Skeletal muscle satellite cell (primary cell): ENCODE measurements around the gene LCORL.
"Not testable (repeated sequence)": the region's sequence is repeated elsewhere in the genome, so short reads cannot be mapped to it uniquely, and the experiment has no call there.

ENCODE experiments used
- H3K27me3 ChIP-seq: 2 replicates; pipeline ENCODE4 v1.7.0; 2013; ENCODE audit warnings: low read length; ENCODE audit not compliant: control insufficient read depth, insufficient read depth
- H3K36me3 ChIP-seq: 2 replicates; pipeline ENCODE4 v1.7.0; 2013; ENCODE audit warnings: mild to moderate bottlenecking, control low read depth, low read length; ENCODE audit not compliant: insufficient read depth
- H3K4me1 ChIP-seq: 2 replicates; pipeline ENCODE4 v1.7.0; 2013; ENCODE audit warnings: low read length; ENCODE audit not compliant: control insufficient read depth, insufficient read depth
- H3K4me2 ChIP-seq: 2 replicates; pipeline ENCODE4 v1.7.0; 2013; ENCODE audit warnings: mild to moderate bottlenecking, low read length
- H3K4me3 ChIP-seq: 2 replicates; pipeline ENCODE4 v1.7.0; 2013; ENCODE audit warnings: low read length
- H3K9ac ChIP-seq: 2 replicates; pipeline ENCODE4 v1.7.0; 2013; ENCODE audit warnings: mild to moderate bottlenecking, low read depth, low read length, moderate library complexity
- H3K9me3 ChIP-seq: replicated peaks from 2 replicates; pipeline ENCODE4 v1.7.0; 2013; ENCODE audit warnings: mild to moderate bottlenecking, control low read depth, low read length

Gene LCORL

GRCh38 chr4:18014269-18014668 lies 7.3 kb downstream of the LCORL start:
- H3K9me3 ChIP-seq, result no peaks in the 10 kb centered on the region
- no peaks in the 10 kb centered on the region for H3K36me3 ChIP-seq
- no peak overlapping the region for H3K4me2 ChIP-seq
- no peaks in the 10 kb centered on the region for H3K27me3 ChIP-seq
- no peaks in the 10 kb centered on the region for H3K4me1 ChIP-seq
- no peak overlapping the region for H3K4me3 ChIP-seq
- H3K9ac ChIP-seq, result no peak overlapping the region

GRCh38 chr4:18012807-18013462 lies 8.6 kb downstream of the LCORL start:
- no peaks in the 10 kb centered on the region for H3K9me3 ChIP-seq
- no peaks in the 10 kb centered on the region for H3K27me3 ChIP-seq
- H3K4me3 ChIP-seq, result no peak overlapping the region
- no peaks in the 10 kb centered on the region for H3K4me1 ChIP-seq
- no peaks in the 10 kb centered on the region for H3K36me3 ChIP-seq
- H3K4me2 ChIP-seq, result no peak overlapping the region
- no peak overlapping the region for H3K9ac ChIP-seq

GRCh38 chr4:18012134-18012806 lies 9.3 kb downstream of the LCORL start:
- Histone ChIP-seq H3K9me3 (no peaks in the 10 kb centered on the region), H3K36me3 (no peaks in the 10 kb centered on the region), H3K4me1 (no peaks in the 10 kb centered on the region), H3K4me3 (no peak overlapping the region), H3K9ac (no peak overlapping the region), H3K27me3 (no peaks in the 10 kb centered on the region), H3K4me2 (no peak overlapping the region)

GRCh38 chr4:18007625-18008024 lies 13.9 kb downstream of the LCORL start:
- no peaks in the 10 kb centered on the region for H3K36me3 ChIP-seq
- H3K4me1 ChIP-seq, result no peaks in the 10 kb centered on the region
- H3K4me2 ChIP-seq, result no peak overlapping the region

GRCh38 chr4:18006432-18006831 lies 15.1 kb downstream of the LCORL start:
- H3K4me3 ChIP-seq, H3K36me3 ChIP-seq, H3K27me3 ChIP-seq, H3K9ac ChIP-seq, H3K4me1 ChIP-seq, H3K4me2 ChIP-seq, H3K9me3 ChIP-seq: not testable (repeated sequence)

More at GRCh38 chr4:18007625-18008024, 13.9 kb downstream of the LCORL start:
- H3K9me3 ChIP-seq, result no peaks in the 10 kb centered on the region
- H3K9ac ChIP-seq, result no peak overlapping the region
- no peak overlapping the region for H3K4me3 ChIP-seq
- H3K27me3 ChIP-seq, result no peaks in the 10 kb centered on the region

- no peak overlapping the region for H3K4me3 ChIP-seq
- no peaks in the 10 kb centered on the region for H3K4me1 ChIP-seq
- no peaks in the 10 kb centered on the region for H3K27me3 ChIP-seq
- H3K36me3 ChIP-seq, result no peaks in the 10 kb centered on the region
- no peaks in the 10 kb centered on the region for H3K9me3 ChIP-seq
- H3K4me2 ChIP-seq, result no peak overlapping the region
- no peak overlapping the region for H3K9ac ChIP-seq
Measured at GRCh38 chr4:17997129-17997528, 24.4 kb downstream of the LCORL start.

- Histone ChIP-seq H3K4me2 (no peak overlapping the region), H3K4me3 (no peak overlapping the region), H3K4me1 (no peaks in the 10 kb centered on the region), H3K9ac (no peak overlapping the region), H3K27me3 (no peaks in the 10 kb centered on the region), H3K9me3 (no peaks in the 10 kb centered on the region), H3K36me3 (no peaks in the 10 kb centered on the region)
Measured at GRCh38 chr4:17995165-17995564, 26.4 kb downstream of the LCORL start.

- H3K4me1 ChIP-seq, result peaks cover 2% of the 10 kb centered on the region
- H3K36me3 ChIP-seq, result no peaks in the 10 kb centered on the region
- H3K4me2 ChIP-seq, result no peak overlapping the region
- no peak overlapping the region for H3K9ac ChIP-seq
- peaks cover 5% of the 10 kb centered on the region for H3K9me3 ChIP-seq
- no peak overlapping the region for H3K4me3 ChIP-seq
- H3K27me3 ChIP-seq, result no peaks in the 10 kb centered on the region
Measured at GRCh38 chr4:17985832-17986231, 35.7 kb downstream of the LCORL start.

GRCh38 chr4:17981063-17981462 lies 40.5 kb downstream of the LCORL start:
- Histone ChIP-seq H3K9me3 (peaks cover 5% of the 10 kb centered on the region), H3K9ac (no peak overlapping the region), H3K36me3 (no peaks in the 10 kb centered on the region), H3K27me3 (no peaks in the 10 kb centered on the region), H3K4me2 (no peak overlapping the region), H3K4me3 (no peak overlapping the region), H3K4me1 (peaks cover 3% of the 10 kb centered on the region)

GRCh38 chr4:17968721-17969120 lies 52.8 kb downstream of the LCORL start:
- H3K4me3 ChIP-seq, result no peak overlapping the region
- H3K9ac ChIP-seq, result no peak overlapping the region

GRCh38 chr4:17967078-17967477 lies 54.5 kb downstream of the LCORL start:
- Histone ChIP-seq H3K27me3 (no peaks in the 10 kb centered on the region), H3K4me3 (no peak overlapping the region), H3K36me3 (no peaks in the 10 kb centered on the region), H3K9ac (no peak overlapping the region), H3K4me1 (no peaks in the 10 kb centered on the region), H3K4me2 (no peak overlapping the region), H3K9me3 (no peaks in the 10 kb centered on the region)

More at GRCh38 chr4:17968721-17969120, 52.8 kb downstream of the LCORL start:
- H3K4me1 ChIP-seq, result no peaks in the 10 kb centered on the region
- H3K36me3 ChIP-seq, result no peaks in the 10 kb centered on the region
- no peaks in the 10 kb centered on the region for H3K27me3 ChIP-seq
- no peaks in the 10 kb centered on the region for H3K9me3 ChIP-seq
- no peak overlapping the region for H3K4me2 ChIP-seq

GRCh38 chr4:17966312-17966711 lies 55.2 kb downstream of the LCORL start:
- Histone ChIP-seq H3K27me3 (no peaks in the 10 kb centered on the region), H3K9me3 (no peaks in the 10 kb centered on the region), H3K4me1 (no peaks in the 10 kb centered on the region), H3K4me2 (no peak overlapping the region), H3K4me3 (no peak overlapping the region), H3K36me3 (no peaks in the 10 kb centered on the region), H3K9ac (no peak overlapping the region)
